ENCODE measurements around the gene MFNG. TPM values are rescaled to one million over a fixed set of nuclear protein-coding genes. Genes with fewer than 3 reads are reported as not detected.

MFNG gene
- total RNA-seq, 1 experiment from 2014 or later, result 4.5 TPM

GRCh38 chr22:37505989-37506388, 19.8 kb upstream of the MFNG start (continued):
- TF ChIP-seq ZNF274 (IDR thresholded peaks at IDR 0.05; ENCODE audit: low read depth, low read length) (no peak), TCF7L2 (IDR thresholded peaks at IDR 0.05; ENCODE audit: borderline replicate concordance, extremely low read depth, insufficient read depth, insufficient read length) (no peak), FOSL1 (IDR thresholded peaks at IDR 0.05; ENCODE audit: low read depth) (no peak), ATF3 (IDR thresholded peaks at IDR 0.05) (no peak)

- Histone ChIP-seq H3K9me2 (ENCODE audit: insufficient read depth) (no peaks in the 10 kb centered on the region), H3K4me2 (ENCODE audit: low read length) (no peak overlapping the region), H3K27ac (ENCODE audit: low read depth, low read length) (no peak overlapping the region), H3K36me3 (ENCODE audit: control insufficient read depth in 1 of 2, insufficient read depth in 2 of 2, low read length in 2 of 2) (peaks cover 10 to 44% of the 10 kb centered on the region in 2 experiments; a peak in 3 of 4 replicates), H3K27me3 (ENCODE audit: insufficient read depth, low read length) (no peaks in the 10 kb centered on the region), H3K4me3 (replicated peaks in 1 of 2; ENCODE audit: low read depth in 1 of 2, low read length in 2 of 2) (no peak overlapping the region), H3K4me1 (ENCODE audit: control insufficient read depth in 1 of 2, insufficient read depth in 2 of 2, low read length in 2 of 2) (peaks cover 30 to 51% of the 10 kb centered on the region in 2 experiments), H3K79me2 (ENCODE audit: insufficient read depth, low read length) (no peaks in the 10 kb centered on the region; the same call in 1 of the 2 replicates), H2AFZ (ENCODE audit: low read depth, low read length, poor library complexity, severe bottlenecking) (no peak overlapping the region), H4K20me1 (ENCODE audit: insufficient read depth) (no peaks in the 10 kb centered on the region), H3K9me3 (ENCODE audit: control insufficient read depth in 1 of 2, insufficient read depth in 1 of 2, low read depth in 1 of 2, low read length in 2 of 2) (no peaks in the 10 kb centered on the region), H3K9ac (ENCODE audit: low read length) (no peak overlapping the region)
- DNase-seq (ENCODE audit: low read depth, low spot score) (no peak), ATAC-seq (no peak)
- RAD21 ChIA-PET (ENCODE audit: low non-redundant PET in 1 of 2, low total read pairs in 2 of 2, uncharacterized antibody in 2 of 2, unreplicated experiment in 2 of 2), result no interaction called here
- intact Hi-C loops (cut with micrococcal nuclease), result no loop called here
- POLR2A ChIA-PET, result no interaction called here
- BruUV-seq (replicated peaks), result no TSS peak
- TF ChIP-seq SIN3A (IDR thresholded peaks at IDR 0.05; ENCODE audit: low read depth) (no peak), REST (IDR thresholded peaks at IDR 0.05; ENCODE audit: low read depth) (no peak), ATF3 (IDR thresholded peaks at IDR 0.05) (no peak), JUND (IDR thresholded peaks at IDR 0.05) (no peak), CTCF (IDR thresholded peaks at IDR 0.05 in 2 of 3, conservative IDR thresholded peaks at IDR 0.05 in 1 of 3; ENCODE audit: borderline replicate concordance in 1 of 3, insufficient read depth in 1 of 3, low read depth in 2 of 3, low read length in 2 of 3) (no peak), YY1 (IDR thresholded peaks at IDR 0.05; ENCODE audit: extremely low read depth, insufficient replicate concordance, low read depth, low read length) (no peak), FOSL1 (IDR thresholded peaks at IDR 0.05; ENCODE audit: low read depth) (no peak), CEBPB (IDR thresholded peaks at IDR 0.05; ENCODE audit: low read depth) (no peak), SRF (IDR thresholded peaks at IDR 0.05; ENCODE audit: low read depth) (no peak), CBX3 (IDR thresholded peaks at IDR 0.05; ENCODE audit: low read depth) (no peak), EGR1 (IDR thresholded peaks at IDR 0.05; ENCODE audit: low read depth) (no peak), POLR2A (IDR thresholded peaks at IDR 0.05; ENCODE audit: borderline replicate concordance, extremely low read depth, insufficient read depth, insufficient read length) (no peak), RAD21 (IDR thresholded peaks at IDR 0.05; ENCODE audit: low read depth) (no peak), EZH2phosphoT487 (IDR thresholded peaks at IDR 0.05; ENCODE audit: borderline replicate concordance) (no peak), SP1 (IDR thresholded peaks at IDR 0.05; ENCODE audit: low read depth) (no peak), TCF7L2 (IDR thresholded peaks at IDR 0.05; ENCODE audit: borderline replicate concordance, extremely low read depth, insufficient read depth, insufficient read length) (no peak), ELF1 (IDR thresholded peaks at IDR 0.05; ENCODE audit: borderline replicate concordance, low read depth) (no peak)
- CTCF ChIA-PET, result interaction anchor here (0.9 kb wide), 1 partner anchor 11 kb away, joined by 3 read pairs; no protein-coding TSS in a partner anchor
Observed at GRCh38 chr22:37505565-37505964, 19.4 kb upstream of the MFNG start.

Measured in HCT116 (cell line).